Neural progenitor cell (in vitro differentiated cells): Measurements from ENCODE around the gene ATF6. TPM values are rescaled to one million over a fixed set of nuclear protein-coding genes. Genes with fewer than 3 reads are reported as not detected.

Source experiments
- DNase-seq: peaks from one replicate; pipeline ENCODE4 v3.0.0-alpha.2; 2016; ENCODE audit warnings: low spot score
- H2AFZ ChIP-seq: fragments of 200-600 bp; sonication (generic); replicated peaks from 2 replicates; pipeline ENCODE4 v1.6.1; 2016; ENCODE audit warnings: antibody characterized with exemption
- H3F3A ChIP-seq: fragments of 200-600 bp; sonication (generic); 2 replicates; pipeline ENCODE4 v1.6.1; 2016; ENCODE audit warnings: antibody characterized with exemption, low read depth
- H3K27ac ChIP-seq: fragments of 200-600 bp; sonication (generic); 2 replicates; pipeline ENCODE4 v1.5.1; 2016; ENCODE audit warnings: mild to moderate bottlenecking
- H3K27me3 ChIP-seq: fragments of 200-600 bp; sonication (generic); 2 replicates; pipeline ENCODE4 v1.6.1; 2016; ENCODE audit warnings: mild to moderate bottlenecking, moderate library complexity
- H3K36me3 ChIP-seq: fragments of 200-600 bp; sonication (generic); 2 replicates; pipeline ENCODE4 v1.5.1; 2016
- H3K4me1 ChIP-seq: fragments of 200-600 bp; sonication (generic); 2 replicates; pipeline ENCODE4 v1.6.1; 2016; ENCODE audit warnings: mixed run types
- H3K4me2 ChIP-seq: fragments of 200-600 bp; sonication (generic); 2 replicates; pipeline ENCODE4 v1.6.1; 2016
- H3K4me3 ChIP-seq: fragments of 200-600 bp; sonication (generic); 2 replicates; pipeline ENCODE4 v1.5.1; 2016
- H3K79me2 ChIP-seq: fragments of 200-600 bp; sonication (generic); 2 replicates; pipeline ENCODE4 v1.6.1; 2016; ENCODE audit warnings: low read depth
- H3K9ac ChIP-seq: fragments of 200-600 bp; sonication (generic); 2 replicates; pipeline ENCODE4 v1.6.1; 2016
- H3K9me3 ChIP-seq: fragments of 200-600 bp; sonication (generic); 2 replicates; pipeline ENCODE4 v1.5.1; 2016; ENCODE audit warnings: low read depth
- H4K20me1 ChIP-seq: fragments of 200-600 bp; sonication (generic); 2 replicates; pipeline ENCODE4 v1.6.1; 2016; ENCODE audit warnings: low read depth
- H3K27ac Mint-ChIP-seq: 3 replicates; pipeline ENCODE4 v1.8.0; 2021; ENCODE audit warnings: mixed read lengths
- H3K27me3 Mint-ChIP-seq: 2 replicates; pipeline ENCODE4 v1.8.0; 2022; ENCODE audit warnings: low read depth, mild to moderate bottlenecking, inconsistent platforms, moderate library complexity, mixed read lengths; ENCODE audit not compliant: insufficient read depth
- H3K36me3 Mint-ChIP-seq: 3 replicates; pipeline ENCODE4 v1.8.0; 2021; ENCODE audit warnings: mixed read lengths
- H3K4me1 Mint-ChIP-seq: 3 replicates; pipeline ENCODE4 v1.8.0; 2021; ENCODE audit warnings: mixed read lengths
- H3K4me3 Mint-ChIP-seq: 3 replicates; pipeline ENCODE4 v1.8.0; 2021; ENCODE audit warnings: mild to moderate bottlenecking, moderate library complexity, mixed read lengths
- H3K9me3 Mint-ChIP-seq: 3 replicates; pipeline ENCODE4 v1.8.0; 2020; ENCODE audit warnings: mixed read lengths
- EZH2 ChIP-seq: fragments of 200-600 bp; sonication (generic); IDR thresholded peaks from 2 replicates; pipeline ENCODE4 v1.6.1; 2017; ENCODE audit warnings: antibody characterized with exemption, mild to moderate bottlenecking, moderate library complexity
- EZH2phosphoT487 ChIP-seq: fragments of 200-600 bp; sonication (generic); IDR thresholded peaks from 2 replicates; pipeline ENCODE4 v1.6.1; 2017; ENCODE audit warnings: antibody characterized with exemption
- total RNA-seq: library from RNA; depleted of rRNA; stranded (reverse); fragments of >200 nt; gene quantifications from 2 replicates; pipeline ENCODE4 v1.2.3, GENCODE V29; 2015; ENCODE audit warnings: low replicate concordance
- TF ChIP-seq, protein P1 (sequence below): fragments of 200-600 bp; sonication (generic); IDR thresholded peaks from 2 replicates; pipeline ENCODE4 v1.5.1; 2017; ENCODE audit warnings: antibody characterized with exemption, mild to moderate bottlenecking

Gene ATF6
- total RNA-seq, 1 donor from 2014 or later, result 31.7 TPM

DNA sequence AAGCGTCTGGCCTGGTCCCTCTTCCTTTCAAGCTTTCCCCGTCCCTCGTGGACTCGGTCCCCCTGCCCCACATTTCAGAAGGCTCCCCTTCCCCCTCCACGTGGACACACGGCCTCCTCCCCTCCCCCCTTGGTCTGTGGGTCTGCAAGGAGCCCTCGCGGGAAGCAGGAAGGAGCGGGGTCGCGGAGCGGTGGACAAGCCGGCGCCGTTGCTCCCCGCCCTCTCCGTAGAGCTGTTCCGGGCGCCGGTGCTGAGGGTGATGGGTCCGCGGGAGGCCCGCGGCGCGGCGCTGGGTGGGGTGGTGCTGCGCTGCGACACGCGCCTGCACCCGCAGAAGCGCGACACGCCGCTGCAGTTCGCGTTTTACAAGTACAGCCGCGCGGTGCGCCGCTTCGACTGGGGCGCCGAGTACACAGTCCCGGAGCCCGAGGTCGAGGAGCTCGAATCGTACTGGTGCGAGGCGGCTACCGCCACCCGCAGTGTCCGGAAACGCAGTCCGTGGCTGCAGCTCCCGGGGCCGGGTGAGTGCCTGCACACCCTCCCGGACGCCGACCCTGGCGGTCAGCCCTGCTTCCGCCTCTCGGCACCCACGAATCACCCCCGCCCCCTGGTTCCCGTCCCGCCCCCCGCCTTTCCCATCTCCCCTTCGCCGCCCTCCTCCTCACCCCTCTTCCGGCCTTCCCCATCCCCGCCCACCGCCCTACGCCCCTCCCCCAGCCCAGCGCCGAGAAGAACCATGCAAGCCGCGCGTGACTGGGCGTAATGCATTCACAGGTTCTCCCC lies 39.5 kb upstream of the ATF6 start:
- peak overlapping the region; percentile 90 for H3K4me2 ChIP-seq
- H3K27ac ChIP-seq, result no peak overlapping the region
- no peaks in the 10 kb centered on the region for H3K79me2 ChIP-seq
- peak overlapping the region; percentile 97 for H2AFZ ChIP-seq
- Mint-ChIP-seq H3K9me3 (no peaks in the 10 kb centered on the region), H3K27me3 (peaks cover 25% of the 10 kb centered on the region), H3K36me3 (no peaks in the 10 kb centered on the region), H3K4me3 (peak overlapping the region; percentile 93), H3K27ac (no peak overlapping the region), H3K4me1 (peaks cover 6% of the 10 kb centered on the region)
- peak overlapping the region; percentile 0 for H3K9ac ChIP-seq
- peaks cover 6% of the 10 kb centered on the region for H3F3A ChIP-seq
- H3K4me3 ChIP-seq, result peak overlapping the region; percentile 54
- no peaks in the 10 kb centered on the region for H4K20me1 ChIP-seq
- H3K4me1 ChIP-seq, result peaks cover 5% of the 10 kb centered on the region
- TF ChIP-seq EZH2phosphoT487 (peak; percentile 59), EZH2 (no peak)
- no peaks in the 10 kb centered on the region for H3K9me3 ChIP-seq
- H3K27me3 ChIP-seq, result peaks cover 93% of the 10 kb centered on the region
- H3K36me3 ChIP-seq, result no peaks in the 10 kb centered on the region
- peak; percentile 91 for DNase-seq

DNA sequence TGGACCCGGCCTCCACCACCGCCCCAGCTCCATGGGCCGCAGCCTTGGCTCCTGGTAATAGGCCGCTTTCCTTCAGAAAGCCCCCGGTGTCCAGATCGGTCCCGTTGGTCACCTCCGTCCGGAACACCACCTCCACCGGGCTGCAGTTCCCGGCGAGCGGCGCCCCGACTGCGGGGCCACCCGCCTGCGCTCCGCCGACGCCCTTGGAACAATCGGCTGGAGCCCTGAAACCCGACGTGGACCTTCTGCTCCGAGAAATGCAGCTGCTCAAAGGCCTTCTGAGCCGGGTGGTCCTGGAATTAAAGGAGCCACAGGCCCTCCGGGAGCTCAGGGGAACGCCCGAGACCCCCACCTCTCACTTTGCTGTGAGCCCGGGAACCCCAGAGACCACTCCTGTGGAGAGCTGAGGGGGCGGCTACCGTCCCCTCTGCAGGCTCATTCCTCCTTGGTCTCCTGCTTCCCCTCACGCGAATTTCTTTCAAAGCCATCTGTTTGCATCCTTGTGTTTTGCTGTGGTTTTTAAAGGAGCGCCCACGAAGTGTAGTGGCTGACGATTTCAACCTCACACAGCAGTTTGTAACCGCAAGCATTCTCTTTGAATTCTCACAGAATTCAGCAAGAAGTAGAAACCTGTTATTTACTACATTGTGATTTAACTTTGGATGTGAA lies 38.7 kb upstream of the ATF6 start:
- H2AFZ ChIP-seq, result peak overlapping the region; percentile 97
- H3K27ac ChIP-seq, result no peak overlapping the region
- H4K20me1 ChIP-seq, result no peaks in the 10 kb centered on the region
- H3K4me3 ChIP-seq, result peak overlapping the region; percentile 54
- peak overlapping the region; percentile 93 for H3K4me3 Mint-ChIP-seq
- no peak overlapping the region for H3K27ac Mint-ChIP-seq
- peaks cover 5% of the 10 kb centered on the region for H3K4me1 ChIP-seq
- TF ChIP-seq, protein P1, sequence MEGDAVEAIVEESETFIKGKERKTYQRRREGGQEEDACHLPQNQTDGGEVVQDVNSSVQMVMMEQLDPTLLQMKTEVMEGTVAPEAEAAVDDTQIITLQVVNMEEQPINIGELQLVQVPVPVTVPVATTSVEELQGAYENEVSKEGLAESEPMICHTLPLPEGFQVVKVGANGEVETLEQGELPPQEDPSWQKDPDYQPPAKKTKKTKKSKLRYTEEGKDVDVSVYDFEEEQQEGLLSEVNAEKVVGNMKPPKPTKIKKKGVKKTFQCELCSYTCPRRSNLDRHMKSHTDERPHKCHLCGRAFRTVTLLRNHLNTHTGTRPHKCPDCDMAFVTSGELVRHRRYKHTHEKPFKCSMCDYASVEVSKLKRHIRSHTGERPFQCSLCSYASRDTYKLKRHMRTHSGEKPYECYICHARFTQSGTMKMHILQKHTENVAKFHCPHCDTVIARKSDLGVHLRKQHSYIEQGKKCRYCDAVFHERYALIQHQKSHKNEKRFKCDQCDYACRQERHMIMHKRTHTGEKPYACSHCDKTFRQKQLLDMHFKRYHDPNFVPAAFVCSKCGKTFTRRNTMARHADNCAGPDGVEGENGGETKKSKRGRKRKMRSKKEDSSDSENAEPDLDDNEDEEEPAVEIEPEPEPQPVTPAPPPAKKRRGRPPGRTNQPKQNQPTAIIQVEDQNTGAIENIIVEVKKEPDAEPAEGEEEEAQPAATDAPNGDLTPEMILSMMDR, result no peak
- no peak for TF ChIP-seq EZH2phosphoT487
- TF ChIP-seq EZH2, result no peak
- H3K9ac ChIP-seq, result no peak overlapping the region
- H3F3A ChIP-seq, result peaks cover 6% of the 10 kb centered on the region
- H3K9me3 Mint-ChIP-seq, result no peaks in the 10 kb centered on the region
- H3K79me2 ChIP-seq, result no peaks in the 10 kb centered on the region
- no peaks in the 10 kb centered on the region for H3K36me3 Mint-ChIP-seq
- peaks cover 6% of the 10 kb centered on the region for H3K4me1 Mint-ChIP-seq
- DNase-seq, result no peak
- no peaks in the 10 kb centered on the region for H3K36me3 ChIP-seq
- peaks cover 91% of the 10 kb centered on the region for H3K27me3 ChIP-seq
- peak overlapping the region; percentile 90 for H3K4me2 ChIP-seq
- peaks cover 23% of the 10 kb centered on the region for H3K27me3 Mint-ChIP-seq
- no peaks in the 10 kb centered on the region for H3K9me3 ChIP-seq

DNA sequence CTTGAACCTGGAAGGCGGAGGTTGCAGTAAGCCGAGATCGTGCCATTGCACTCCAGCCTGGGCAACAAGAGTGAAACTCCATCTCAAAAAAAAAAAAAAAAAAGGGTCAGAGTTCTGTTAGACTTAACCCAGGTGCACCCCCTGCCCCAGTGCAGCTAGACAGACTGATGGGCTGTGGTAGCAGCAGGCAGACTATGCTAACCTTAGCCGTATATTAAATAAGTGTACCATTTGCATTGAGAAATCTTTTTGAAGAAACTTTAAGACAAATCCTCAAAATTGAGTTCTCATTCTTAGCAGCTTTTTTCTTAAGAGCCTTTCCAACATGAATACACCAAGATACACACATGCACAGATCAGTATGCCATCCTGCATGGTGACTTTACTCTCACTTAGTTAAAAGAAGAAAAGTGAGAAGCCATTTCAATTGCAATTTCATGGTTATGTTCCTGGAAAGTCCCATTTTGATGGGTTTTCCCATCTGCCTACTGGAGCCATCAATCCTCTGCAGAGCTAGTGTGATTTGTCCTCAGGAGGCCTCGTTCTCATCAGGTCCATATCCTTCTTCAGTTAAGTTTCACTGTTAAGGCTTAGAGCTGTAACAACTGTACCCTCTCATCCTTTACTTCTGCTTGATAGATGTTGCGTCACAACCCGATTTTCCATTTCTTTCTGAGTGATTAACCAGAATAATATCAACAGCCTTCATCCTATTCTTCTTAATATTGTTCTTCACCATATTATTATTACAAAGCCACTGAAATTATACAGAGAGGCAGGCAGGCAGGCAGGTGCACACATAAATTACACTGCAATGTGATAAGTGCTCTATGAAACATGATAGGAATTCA lies 37.5 kb upstream of the ATF6 start:
- Histone ChIP-seq H3F3A (peaks cover 6% of the 10 kb centered on the region), H3K9me3 (no peaks in the 10 kb centered on the region), H3K4me3 (no peak overlapping the region), H2AFZ (no peak overlapping the region), H3K27ac (no peak overlapping the region), H3K36me3 (no peaks in the 10 kb centered on the region), H3K27me3 (peaks cover 82% of the 10 kb centered on the region), H3K79me2 (no peaks in the 10 kb centered on the region), H3K4me1 (peaks cover 5% of the 10 kb centered on the region), H3K9ac (no peak overlapping the region), H4K20me1 (no peaks in the 10 kb centered on the region), H3K4me2 (no peak overlapping the region)
- Mint-ChIP-seq H3K4me3 (peak overlapping the region; percentile 93), H3K27me3 (peaks cover 19% of the 10 kb centered on the region), H3K9me3 (no peaks in the 10 kb centered on the region), H3K4me1 (peaks cover 6% of the 10 kb centered on the region), H3K36me3 (no peaks in the 10 kb centered on the region), H3K27ac (no peak overlapping the region)
- no peak for DNase-seq
- TF ChIP-seq EZH2, result no peak
- TF ChIP-seq, protein P1, result no peak
- no peak for TF ChIP-seq EZH2phosphoT487
